Hematopoietic multipotent progenitor cell treated with erythropoietin and hydrocortisone succinate and interleukin-3 and kit ligand, for 6 days (in vitro differentiated cells): ENCODE data around the gene GSC2.
A peak's percentile ranks its signal among the peaks of the same experiment; 100 is the strongest.

Experiments used
- DNase-seq: peaks from one replicate; pipeline ENCODE4 v3.0.0-alpha.2; 2015

Gene GSC2

GRCh38 chr22:19152942-19153883 is 3.1 kb upstream of the GSC2 start:
- peak; percentile 53 for DNase-seq

- no peak for DNase-seq
These were observed 1.5 kb upstream of the GSC2 start for GRCh38 chr22:19151329-19152191.

- no peak for DNase-seq
These were observed 613 bp upstream of the GSC2 start for GRCh38 chr22:19150482-19151328.

- no peak for DNase-seq
These were observed 827 bp downstream of the GSC2 start for GRCh38 chr22:19149047-19149883.

GRCh38 chr22:19148417-19149046 is 1.6 kb downstream of the GSC2 start:
- DNase-seq: no peak

GRCh38 chr22:19147195-19147780 is 2.8 kb downstream of the GSC2 start:
- DNase-seq: no peak

GRCh38 chr22:19146215-19146968 is 3.7 kb downstream of the GSC2 start:
- DNase-seq: no peak

- DNase-seq: peak; percentile 62
These were observed 6.1 kb downstream of the GSC2 start for GRCh38 chr22:19143967-19144400.

- no peak for DNase-seq
These were observed 6.9 kb downstream of the GSC2 start for GRCh38 chr22:19143212-19143611.

GRCh38 chr22:19142394-19142793 is 7.7 kb downstream of the GSC2 start:
- no peak for DNase-seq

- no peak for DNase-seq
These were observed 10.1 kb downstream of the GSC2 start for GRCh38 chr22:19139974-19140373.

GRCh38 chr22:19139001-19139356 is 11.1 kb downstream of the GSC2 start:
- DNase-seq: no peak

GRCh38 chr22:19138217-19139000 is 11.7 kb downstream of the GSC2 start:
- no peak for DNase-seq

- no peak for DNase-seq
These were observed 12.5 kb downstream of the GSC2 start for GRCh38 chr22:19137384-19138216.

GRCh38 chr22:19136915-19137314 is 13.2 kb downstream of the GSC2 start:
- no peak for DNase-seq

- DNase-seq: no peak
These were observed 15.2 kb downstream of the GSC2 start for GRCh38 chr22:19134874-19135273.

- no peak for DNase-seq
These were observed 15.8 kb downstream of the GSC2 start for GRCh38 chr22:19134176-19134831.

GRCh38 chr22:19133561-19133960 is 16.5 kb downstream of the GSC2 start:
- no peak for DNase-seq
